HK-2 (cell line): ENCODE measurements around the gene OXT.

Experiments used
- DNase-seq: peaks from one replicate; pipeline ENCODE4 v3.0.0-alpha.2; 2018; ENCODE audit not compliant: unreplicated experiment

Gene OXT

DNA sequence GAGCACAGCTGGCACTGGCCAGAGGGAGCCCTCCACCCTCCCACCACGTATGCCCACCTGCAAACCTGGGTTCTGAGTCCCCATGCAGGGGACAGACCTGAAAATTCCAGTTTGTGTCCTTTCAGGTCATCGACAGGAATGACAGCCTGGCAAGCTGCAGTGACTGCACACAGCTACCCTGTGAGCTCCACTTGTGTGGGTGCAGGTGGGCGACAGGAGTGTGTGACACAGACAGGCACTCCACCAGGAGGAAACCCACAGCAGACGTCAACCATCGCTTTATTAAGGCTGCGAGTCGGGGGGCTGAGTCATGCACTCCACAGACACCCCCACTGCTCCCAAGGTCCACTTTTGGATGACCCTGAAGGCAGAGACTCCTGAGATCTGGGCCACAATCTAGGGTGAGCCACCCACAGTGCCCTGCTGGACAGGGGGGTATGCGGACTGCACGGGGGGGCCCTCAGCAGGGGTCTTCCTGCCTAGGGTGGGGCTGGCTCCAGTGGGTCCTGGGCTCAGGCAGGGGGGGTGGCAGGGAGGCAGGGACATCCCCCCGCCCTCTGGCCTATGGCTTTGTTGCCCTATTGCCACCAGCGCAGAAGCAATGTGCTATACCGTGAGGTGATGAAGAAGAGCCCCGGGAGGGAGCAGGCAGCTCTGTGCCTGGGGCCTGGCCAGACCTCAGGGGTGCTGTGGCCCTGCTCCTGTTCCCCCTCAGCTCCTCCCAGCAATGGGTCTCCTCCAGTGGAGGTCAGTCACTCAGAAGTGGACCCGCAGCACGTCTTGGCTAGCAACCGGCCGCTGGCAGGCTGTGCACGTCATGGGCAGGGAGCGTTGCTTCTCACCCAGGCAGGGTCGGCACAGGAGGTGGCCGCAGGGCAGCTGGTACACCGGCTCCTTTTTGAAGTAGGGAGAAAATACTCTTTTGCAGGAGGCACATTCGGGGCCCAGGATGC lies 38.2 kb downstream of the OXT start:
- no peak for DNase-seq

- no peak for DNase-seq
Observed at GRCh38 chr20:3111507-3111906, 40.1 kb downstream of the OXT start.

DNA sequence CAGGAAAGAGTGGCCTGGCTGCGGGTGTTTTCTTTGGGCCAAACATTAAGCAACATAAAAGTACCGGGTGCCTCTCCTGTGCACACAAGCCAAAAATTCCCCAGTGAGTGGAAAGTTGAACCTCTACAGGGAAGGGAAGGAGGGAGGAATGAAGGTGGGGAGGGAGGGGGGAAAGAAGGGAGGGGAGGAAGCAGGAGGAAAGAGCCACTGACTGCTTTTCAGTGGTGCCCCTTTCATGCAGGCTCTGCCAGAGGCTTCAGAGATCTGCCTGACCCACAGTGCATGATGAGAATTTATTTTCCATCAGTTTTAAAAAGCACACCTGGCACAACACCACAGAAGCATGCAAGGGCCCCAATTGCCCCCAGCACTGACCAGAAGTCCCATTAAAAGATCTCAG lies 40.6 kb downstream of the OXT start:
- DNase-seq: no peak

DNA sequence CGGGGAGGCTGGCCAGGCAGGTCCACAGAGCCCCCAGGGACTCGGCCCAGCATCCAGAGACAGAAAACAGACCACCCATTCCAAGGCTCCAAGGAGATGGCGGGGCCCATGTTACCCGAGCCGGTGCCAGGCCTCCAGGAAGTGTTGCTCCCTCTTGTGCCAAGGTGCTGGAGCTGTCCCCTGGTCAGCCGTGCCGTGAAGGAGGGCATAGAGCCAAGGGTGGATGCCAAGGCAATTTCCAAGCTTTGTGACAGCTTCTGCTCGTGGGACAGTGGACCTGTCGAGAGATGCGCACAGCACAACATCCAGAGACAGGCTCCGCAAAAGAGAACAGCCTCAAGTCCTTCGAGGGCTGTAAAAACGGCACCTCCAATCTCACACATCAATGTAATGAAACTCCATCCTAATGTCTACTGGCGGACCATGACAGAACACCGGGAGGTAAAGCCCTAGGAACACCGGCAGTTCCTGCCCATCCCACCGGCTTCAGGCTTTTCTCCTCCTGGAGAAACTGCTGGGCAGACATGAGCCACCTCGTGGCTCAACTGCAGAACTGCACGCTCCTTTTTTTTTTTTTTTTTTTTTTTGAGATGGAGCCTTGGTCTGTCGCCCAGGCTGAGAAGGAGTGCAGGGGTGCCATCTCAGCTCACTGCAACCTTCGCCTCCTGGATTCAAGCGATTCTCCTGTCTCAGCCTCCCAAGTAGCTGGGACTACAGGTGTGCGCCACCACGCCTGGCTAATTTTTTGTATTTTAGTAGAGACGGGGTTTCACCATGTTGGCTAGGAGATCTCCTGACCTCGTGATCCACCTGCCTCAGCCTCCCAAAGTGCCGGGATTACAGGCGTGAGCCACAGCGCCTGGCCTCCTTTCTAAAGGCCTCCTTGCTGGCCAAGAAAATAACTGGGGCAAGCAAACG lies 44.0 kb downstream of the OXT start:
- DNase-seq: peak; percentile 51

DNA sequence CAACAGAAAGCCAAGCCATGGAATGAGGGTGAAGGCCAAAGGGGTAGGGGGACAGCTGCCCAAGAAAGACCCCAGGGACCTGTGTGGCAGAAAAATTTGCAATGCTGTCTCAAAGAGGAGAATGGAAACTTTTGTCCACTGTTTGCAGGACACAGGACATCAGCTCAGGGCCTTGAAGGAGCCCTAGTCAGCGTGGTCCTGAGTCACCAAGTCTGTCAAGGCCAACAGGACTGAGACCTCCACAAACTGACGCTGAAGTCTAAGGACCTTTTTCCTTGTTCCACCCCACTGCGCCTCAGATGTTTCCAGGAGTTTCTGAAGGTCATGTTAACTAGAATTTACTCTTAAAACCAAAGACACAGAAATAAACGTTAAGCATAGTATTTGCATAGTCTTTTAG lies 44.9 kb downstream of the OXT start:
- no peak for DNase-seq

GRCh38 chr20:3117839-3118379 lies 46.5 kb downstream of the OXT start:
- peak; percentile 45 for DNase-seq

DNA sequence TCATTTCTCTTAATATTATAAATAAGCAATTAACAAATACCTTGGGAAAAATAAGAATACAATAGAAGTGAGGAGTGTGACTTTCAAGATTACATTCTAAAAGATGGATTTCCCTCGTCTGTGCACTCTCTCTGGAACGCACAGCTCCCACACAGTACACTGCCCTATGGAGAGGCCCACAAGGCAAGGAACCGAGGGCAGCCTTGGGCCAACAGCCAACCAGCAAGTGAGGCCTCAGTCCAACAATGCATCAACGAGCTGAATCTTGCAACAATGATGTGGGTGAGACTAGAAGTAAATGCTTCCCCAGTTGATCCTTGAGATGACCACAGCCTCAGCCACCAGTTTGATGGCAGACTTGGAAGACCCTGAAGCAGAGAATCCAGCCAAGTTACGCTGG lies 47.6 kb downstream of the OXT start:
- DNase-seq: no peak

DNA sequence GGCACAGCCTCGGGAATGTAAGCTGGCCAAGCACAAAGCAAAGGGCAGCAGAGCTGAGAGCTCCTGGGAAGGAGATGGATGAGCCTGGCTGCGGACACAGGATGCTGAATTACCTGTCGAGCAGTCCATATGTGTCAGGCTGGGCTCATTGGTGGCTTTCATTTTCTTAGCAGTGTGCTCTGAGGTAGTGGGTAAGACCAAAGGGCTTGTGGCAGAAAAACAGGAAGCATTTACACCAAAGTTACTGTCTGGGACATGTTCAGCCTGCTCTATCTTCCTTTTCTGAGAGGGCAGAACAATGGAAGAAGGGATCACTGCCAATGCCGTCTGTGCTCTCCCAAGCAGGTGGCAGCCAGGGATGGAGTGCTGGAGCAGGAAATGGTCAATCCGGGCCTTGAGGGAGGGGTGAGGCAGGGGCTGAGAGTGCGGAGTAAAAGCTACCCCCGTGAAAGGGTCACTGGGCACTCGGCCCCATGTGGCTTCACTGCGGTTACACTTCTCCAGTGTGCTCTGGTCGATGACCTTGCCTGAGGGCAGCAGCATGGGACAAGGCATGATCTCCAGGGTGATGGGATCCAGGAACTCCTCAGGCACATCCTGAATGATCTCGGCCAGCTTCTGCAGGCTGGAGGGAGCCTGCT lies 50.0 kb downstream of the OXT start:
- DNase-seq: no peak
